ENCODE results near the gene FRZB.

The FRZB gene

GRCh38 chr2:182867426-182868053 lies 1.1 kb upstream of the FRZB start:
- Mint-ChIP-seq H3K4me3 (no peak overlapping the region), H3K27ac (no peak overlapping the region), H3K9me3 (no peaks in the 10 kb centered on the region), H3K36me3 (no peaks in the 10 kb centered on the region), H3K4me1 (peaks cover 23% of the 10 kb centered on the region), H3K27me3 (peaks cover 52% of the 10 kb centered on the region)
- no peak for ATAC-seq

GRCh38 chr2:182866095-182866460 lies 359 bp downstream of the FRZB start:
- H3K9me3 Mint-ChIP-seq = no peaks in the 10 kb centered on the region
- peaks cover 23% of the 10 kb centered on the region for H3K4me1 Mint-ChIP-seq
- peak overlapping the region; percentile 17 for H3K4me3 Mint-ChIP-seq
- no peak for ATAC-seq
- H3K27ac Mint-ChIP-seq = no peak overlapping the region
- H3K27me3 Mint-ChIP-seq = peaks cover 52% of the 10 kb centered on the region
- no peaks in the 10 kb centered on the region for H3K36me3 Mint-ChIP-seq

GRCh38 chr2:182864949-182865570 lies 1.4 kb downstream of the FRZB start:
- no peak for ATAC-seq
- no peak overlapping the region for H3K27ac Mint-ChIP-seq
- H3K36me3 Mint-ChIP-seq = no peaks in the 10 kb centered on the region
- H3K4me1 Mint-ChIP-seq = peaks cover 23% of the 10 kb centered on the region
- H3K27me3 Mint-ChIP-seq = peaks cover 52% of the 10 kb centered on the region
- H3K4me3 Mint-ChIP-seq = no peak overlapping the region
- H3K9me3 Mint-ChIP-seq = no peaks in the 10 kb centered on the region

- Mint-ChIP-seq H3K4me3 (no peak overlapping the region), H3K27ac (no peak overlapping the region), H3K27me3 (peaks cover 52% of the 10 kb centered on the region), H3K9me3 (no peaks in the 10 kb centered on the region), H3K4me1 (peaks cover 23% of the 10 kb centered on the region), H3K36me3 (no peaks in the 10 kb centered on the region)
- ATAC-seq = no peak
Observed at GRCh38 chr2:182863642-182864041, 2.8 kb downstream of the FRZB start.

- Mint-ChIP-seq H3K27ac (no peak overlapping the region), H3K36me3 (no peaks in the 10 kb centered on the region), H3K9me3 (no peaks in the 10 kb centered on the region), H3K4me3 (no peak overlapping the region), H3K4me1 (peaks cover 14% of the 10 kb centered on the region), H3K27me3 (peaks cover 37% of the 10 kb centered on the region)
- no peak for ATAC-seq
Observed at GRCh38 chr2:182862091-182862490, 4.3 kb downstream of the FRZB start.

GRCh38 chr2:182860858-182861257 lies 5.6 kb downstream of the FRZB start:
- Mint-ChIP-seq H3K27me3 (peaks cover 26% of the 10 kb centered on the region), H3K9me3 (peaks cover 4% of the 10 kb centered on the region), H3K36me3 (no peaks in the 10 kb centered on the region), H3K4me1 (peaks cover 5% of the 10 kb centered on the region), H3K4me3 (no peak overlapping the region), H3K27ac (no peak overlapping the region)
- ATAC-seq = no peak

GRCh38 chr2:182858671-182859070 lies 7.8 kb downstream of the FRZB start:
- Mint-ChIP-seq H3K27ac (no peak overlapping the region), H3K27me3 (peaks cover 26% of the 10 kb centered on the region), H3K4me3 (no peak overlapping the region), H3K4me1 (no peaks in the 10 kb centered on the region), H3K9me3 (peaks cover 4% of the 10 kb centered on the region), H3K36me3 (no peaks in the 10 kb centered on the region)
- no peak for ATAC-seq

- no peaks in the 10 kb centered on the region for H3K4me1 Mint-ChIP-seq
- no peak overlapping the region for H3K27ac Mint-ChIP-seq
- H3K36me3 Mint-ChIP-seq = no peaks in the 10 kb centered on the region
- no peak for ATAC-seq
- H3K27me3 Mint-ChIP-seq = peaks cover 35% of the 10 kb centered on the region
- no peak overlapping the region for H3K4me3 Mint-ChIP-seq
- H3K9me3 Mint-ChIP-seq = peaks cover 4% of the 10 kb centered on the region
Observed at GRCh38 chr2:182855376-182855775, 11.1 kb downstream of the FRZB start.

GRCh38 chr2:182854375-182855105 lies 11.9 kb downstream of the FRZB start:
- Mint-ChIP-seq H3K36me3 (no peaks in the 10 kb centered on the region), H3K27me3 (peaks cover 35% of the 10 kb centered on the region), H3K4me1 (no peaks in the 10 kb centered on the region), H3K4me3 (no peak overlapping the region), H3K27ac (no peak overlapping the region), H3K9me3 (peaks cover 4% of the 10 kb centered on the region)
- ATAC-seq = no peak

GRCh38 chr2:182852801-182853200 lies 13.6 kb downstream of the FRZB start:
- Mint-ChIP-seq H3K27me3 (peaks cover 42% of the 10 kb centered on the region), H3K4me3 (no peak overlapping the region), H3K36me3 (no peaks in the 10 kb centered on the region), H3K4me1 (no peaks in the 10 kb centered on the region), H3K27ac (no peak overlapping the region), H3K9me3 (peaks cover 4% of the 10 kb centered on the region)
- no peak for ATAC-seq

GRCh38 chr2:182852090-182852489 lies 14.3 kb downstream of the FRZB start:
- peaks cover 49% of the 10 kb centered on the region for H3K27me3 Mint-ChIP-seq
- H3K9me3 Mint-ChIP-seq = peaks cover 4% of the 10 kb centered on the region
- no peak overlapping the region for H3K4me3 Mint-ChIP-seq
- no peak for ATAC-seq
- no peaks in the 10 kb centered on the region for H3K4me1 Mint-ChIP-seq
- no peak overlapping the region for H3K27ac Mint-ChIP-seq
- no peaks in the 10 kb centered on the region for H3K36me3 Mint-ChIP-seq

- no peak overlapping the region for H3K27ac Mint-ChIP-seq
- H3K9me3 Mint-ChIP-seq = no peaks in the 10 kb centered on the region
- H3K4me3 Mint-ChIP-seq = no peak overlapping the region
- H3K36me3 Mint-ChIP-seq = no peaks in the 10 kb centered on the region
- no peak for ATAC-seq
- H3K4me1 Mint-ChIP-seq = no peaks in the 10 kb centered on the region
- peaks cover 38% of the 10 kb centered on the region for H3K27me3 Mint-ChIP-seq
Observed at GRCh38 chr2:182845794-182846417, 20.5 kb downstream of the FRZB start.

- Mint-ChIP-seq H3K4me1 (no peaks in the 10 kb centered on the region), H3K9me3 (no peaks in the 10 kb centered on the region), H3K27ac (no peak overlapping the region), H3K27me3 (peaks cover 36% of the 10 kb centered on the region), H3K36me3 (no peaks in the 10 kb centered on the region), H3K4me3 (no peak overlapping the region)
- no peak for ATAC-seq
Observed at GRCh38 chr2:182836451-182836850, 30.0 kb downstream of the FRZB start.

GRCh38 chr2:182834293-182834692 lies 32.1 kb downstream of the FRZB start:
- no peak overlapping the region for H3K4me3 Mint-ChIP-seq
- H3K27ac Mint-ChIP-seq = no peak overlapping the region
- no peaks in the 10 kb centered on the region for H3K9me3 Mint-ChIP-seq
- no peak for ATAC-seq
- no peaks in the 10 kb centered on the region for H3K4me1 Mint-ChIP-seq
- H3K36me3 Mint-ChIP-seq = no peaks in the 10 kb centered on the region
- H3K27me3 Mint-ChIP-seq = peaks cover 20% of the 10 kb centered on the region

- H3K27ac Mint-ChIP-seq = no peak overlapping the region
- H3K27me3 Mint-ChIP-seq = peaks cover 14% of the 10 kb centered on the region
- H3K4me3 Mint-ChIP-seq = no peak overlapping the region
- no peaks in the 10 kb centered on the region for H3K36me3 Mint-ChIP-seq
- ATAC-seq = no peak
- H3K4me1 Mint-ChIP-seq = no peaks in the 10 kb centered on the region
- no peaks in the 10 kb centered on the region for H3K9me3 Mint-ChIP-seq
Observed at GRCh38 chr2:182833084-182833854, 33.2 kb downstream of the FRZB start.
